Measurements from ENCODE around the gene SGK2.

SGK2 gene

DNA sequence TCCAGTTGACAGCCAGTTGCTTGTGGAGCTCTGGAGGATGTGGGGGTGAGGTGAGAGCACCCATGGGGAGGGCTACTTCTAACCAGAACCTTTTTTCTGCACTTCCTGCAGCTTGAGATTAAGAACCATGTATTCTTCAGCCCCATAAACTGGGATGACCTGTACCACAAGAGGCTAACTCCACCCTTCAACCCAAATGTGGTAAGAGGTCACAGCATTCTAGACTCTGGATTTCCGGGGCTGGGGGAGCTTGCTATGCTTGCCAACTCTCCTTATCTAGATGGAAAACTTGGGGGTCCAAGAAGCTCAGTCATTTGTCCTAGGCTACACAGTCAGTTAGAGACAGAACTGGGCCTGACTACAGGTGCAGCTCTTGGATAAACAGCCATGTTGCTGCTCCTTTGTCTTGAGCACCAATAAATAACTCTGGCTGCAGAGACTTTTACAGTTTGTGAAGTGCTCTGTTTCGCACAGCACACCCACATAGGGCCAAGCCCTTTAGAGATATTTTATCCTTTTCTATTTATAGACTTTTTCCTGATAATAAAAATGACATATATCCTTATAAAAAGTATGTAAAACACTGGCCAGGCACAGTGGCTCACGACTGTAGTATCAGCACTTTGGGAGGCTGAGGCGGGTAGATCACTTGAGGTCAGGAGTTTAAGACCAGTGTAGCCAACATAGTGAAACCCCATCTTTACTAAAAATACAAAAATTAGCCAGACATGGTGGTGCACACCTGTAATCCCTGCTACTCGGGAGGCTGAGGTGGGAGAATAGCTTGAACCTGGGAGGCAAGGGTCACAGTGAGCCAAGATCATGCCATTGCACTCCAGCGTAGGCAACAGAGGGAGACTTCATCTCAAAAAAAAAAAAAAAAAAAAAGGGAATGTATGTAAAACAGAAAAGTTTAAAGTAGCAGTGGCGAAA lies 21.3 kb downstream of the SGK2 start:
- no peaks in the 10 kb centered on the region for H3K9me3 ChIP-seq (ENCODE audit: control insufficient read depth, low read length)
- no peak overlapping the region for H3K9ac ChIP-seq
- no peak overlapping the region for H3K4me3 ChIP-seq (ENCODE audit: low read depth, low read length)
- no peak for TF ChIP-seq CTCF (IDR thresholded peaks at IDR 0.05)
- H3K4me2 ChIP-seq (ENCODE audit: low read length): no peak overlapping the region
- no peaks in the 10 kb centered on the region for H3K4me1 ChIP-seq
- no peaks in the 10 kb centered on the region for H3K79me2 ChIP-seq
- no peaks in the 10 kb centered on the region for H3K36me3 ChIP-seq (ENCODE audit: control insufficient read depth, insufficient read depth, low read length)
- H3K27ac ChIP-seq: no peak overlapping the region
- H3K27me3 ChIP-seq (ENCODE audit: control insufficient read depth, insufficient read depth, low read length): no peaks in the 10 kb centered on the region
- no peak overlapping the region for H2AFZ ChIP-seq

GRCh38 chr20:43583133-43583864 lies 24.5 kb downstream of the SGK2 start:
- no peak overlapping the region for H2AFZ ChIP-seq
- H3K9ac ChIP-seq: no peak overlapping the region
- no peak overlapping the region for H3K4me3 ChIP-seq (ENCODE audit: low read depth, low read length)
- H3K4me2 ChIP-seq (ENCODE audit: low read length): no peak overlapping the region
- no peaks in the 10 kb centered on the region for H3K79me2 ChIP-seq
- no peak overlapping the region for H3K27ac ChIP-seq
- no peaks in the 10 kb centered on the region for H3K9me3 ChIP-seq (ENCODE audit: control insufficient read depth, low read length)
- H3K27me3 ChIP-seq (ENCODE audit: control insufficient read depth, insufficient read depth, low read length): no peaks in the 10 kb centered on the region
- no peaks in the 10 kb centered on the region for H3K4me1 ChIP-seq
- no peak for TF ChIP-seq CTCF (IDR thresholded peaks at IDR 0.05)
- no peaks in the 10 kb centered on the region for H3K36me3 ChIP-seq (ENCODE audit: control insufficient read depth, insufficient read depth, low read length)

DNA sequence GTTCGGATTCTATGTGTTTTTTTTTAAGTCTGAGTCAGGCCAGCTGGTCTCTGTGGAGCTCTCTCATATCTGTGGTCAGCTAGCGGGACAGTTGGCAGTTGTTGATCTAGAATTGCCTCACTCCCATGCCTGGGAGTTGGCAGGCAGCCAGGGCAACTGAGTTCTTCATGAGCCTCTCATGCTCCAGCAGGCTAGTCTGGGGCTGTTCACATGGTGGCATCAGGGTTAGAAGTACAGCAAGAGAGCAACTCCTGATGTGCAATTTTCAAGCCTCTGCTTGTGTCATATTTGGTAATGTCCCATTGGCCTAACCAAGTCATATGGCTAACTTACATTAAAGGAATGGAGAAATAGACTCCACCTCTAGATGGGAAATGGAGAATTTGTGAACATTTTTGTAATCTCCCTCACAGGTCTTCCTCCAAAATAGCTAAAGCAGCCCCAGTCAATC lies 25.2 kb downstream of the SGK2 start:
- Histone ChIP-seq H3K9ac (no peak overlapping the region), H3K9me3 (ENCODE audit: control insufficient read depth, low read length) (no peaks in the 10 kb centered on the region), H3K79me2 (no peaks in the 10 kb centered on the region), H3K27me3 (ENCODE audit: control insufficient read depth, insufficient read depth, low read length) (no peaks in the 10 kb centered on the region), H3K4me1 (no peaks in the 10 kb centered on the region), H3K36me3 (ENCODE audit: control insufficient read depth, insufficient read depth, low read length) (no peaks in the 10 kb centered on the region), H3K27ac (no peak overlapping the region), H2AFZ (no peak overlapping the region), H3K4me2 (ENCODE audit: low read length) (no peak overlapping the region), H3K4me3 (ENCODE audit: low read depth, low read length) (no peak overlapping the region)
- TF ChIP-seq CTCF (IDR thresholded peaks at IDR 0.05): no peak

DNA sequence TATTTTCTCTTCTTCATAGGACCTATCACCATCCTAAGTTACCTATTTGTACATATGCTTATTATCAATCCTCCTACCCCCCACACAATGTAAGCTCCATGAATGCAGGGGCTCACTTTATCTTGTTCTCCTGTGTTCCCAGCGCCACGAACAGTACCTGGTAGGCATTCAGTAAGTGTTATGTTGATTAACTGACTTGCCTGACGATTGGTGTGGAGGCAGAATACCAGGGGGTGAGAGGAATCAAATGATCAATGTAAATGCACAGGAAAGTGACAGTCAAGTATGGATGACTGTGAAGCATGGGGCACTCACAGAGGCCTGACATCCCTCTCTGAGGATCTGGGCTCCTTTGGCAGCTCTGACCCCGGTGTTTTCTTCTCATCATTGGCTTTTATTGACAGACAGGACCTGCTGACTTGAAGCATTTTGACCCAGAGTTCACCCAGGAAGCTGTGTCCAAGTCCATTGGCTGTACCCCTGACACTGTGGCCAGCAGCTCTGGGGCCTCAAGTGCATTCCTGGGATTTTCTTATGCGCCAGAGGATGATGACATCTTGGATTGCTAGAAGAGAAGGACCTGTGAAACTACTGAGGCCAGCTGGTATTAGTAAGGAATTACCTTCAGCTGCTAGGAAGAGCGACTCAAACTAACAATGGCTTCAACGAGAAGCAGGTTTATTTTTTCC lies 25.8 kb downstream of the SGK2 start:
- Histone ChIP-seq H3K9me3 (ENCODE audit: control insufficient read depth, low read length) (no peaks in the 10 kb centered on the region), H3K27ac (no peak overlapping the region), H3K9ac (no peak overlapping the region), H3K36me3 (ENCODE audit: control insufficient read depth, insufficient read depth, low read length) (no peaks in the 10 kb centered on the region), H3K4me2 (ENCODE audit: low read length) (no peak overlapping the region), H3K27me3 (ENCODE audit: control insufficient read depth, insufficient read depth, low read length) (no peaks in the 10 kb centered on the region), H3K4me1 (peaks cover 2% of the 10 kb centered on the region), H3K79me2 (peaks cover 2% of the 10 kb centered on the region), H3K4me3 (ENCODE audit: low read depth, low read length) (no peak overlapping the region), H2AFZ (no peak overlapping the region)
- no peak for TF ChIP-seq CTCF (IDR thresholded peaks at IDR 0.05)
